SKM-1 treated with dmso at 0.1 percent for 144 hours (cell line): Measurements from ENCODE around the gene LNX1.

Source experiments
- DNase-seq: peaks from one replicate; lab custom pipeline; 2025; ENCODE audit not compliant: unreplicated experiment; lab: John Stamatoyannopoulos, UW

The LNX1 gene

GRCh38 chr4:53573696-53574095 is 17.6 kb downstream of the LNX1 start:
- no peak for DNase-seq

- DNase-seq, result no peak
These were observed 18.7 kb downstream of the LNX1 start for GRCh38 chr4:53572600-53572994.

GRCh38 chr4:53571936-53572599 is 19.2 kb downstream of the LNX1 start:
- no peak for DNase-seq

GRCh38 chr4:53563824-53564223 is 27.5 kb downstream of the LNX1 start:
- no peak for DNase-seq

GRCh38 chr4:53562409-53562808 is 28.9 kb downstream of the LNX1 start:
- DNase-seq, result no peak

GRCh38 chr4:53559021-53559620 is 32.2 kb downstream of the LNX1 start:
- DNase-seq, result no peak

- DNase-seq, result peak; percentile 1
These were observed 33.1 kb downstream of the LNX1 start for GRCh38 chr4:53558065-53558801.

- DNase-seq, result no peak
These were observed 33.6 kb downstream of the LNX1 start for GRCh38 chr4:53557669-53558064.

GRCh38 chr4:53556651-53557050 is 34.6 kb downstream of the LNX1 start:
- DNase-seq, result no peak

GRCh38 chr4:53553486-53554210 is 37.6 kb downstream of the LNX1 start:
- no peak for DNase-seq

- DNase-seq, result no peak
These were observed 38.6 kb downstream of the LNX1 start for GRCh38 chr4:53552711-53553110.

- DNase-seq, result no peak
These were observed 39.3 kb downstream of the LNX1 start for GRCh38 chr4:53551958-53552357.

GRCh38 chr4:53551281-53551864 is 39.9 kb downstream of the LNX1 start:
- no peak for DNase-seq

- no peak for DNase-seq
These were observed 42.6 kb downstream of the LNX1 start for GRCh38 chr4:53548662-53549061.

GRCh38 chr4:53547983-53548382 is 43.3 kb downstream of the LNX1 start:
- no peak for DNase-seq

- DNase-seq, result no peak
These were observed 45.2 kb downstream of the LNX1 start for GRCh38 chr4:53545942-53546581.

- no peak for DNase-seq
These were observed 46.0 kb downstream of the LNX1 start for GRCh38 chr4:53545273-53545672.

GRCh38 chr4:53543561-53543960 is 47.7 kb downstream of the LNX1 start:
- no peak for DNase-seq

GRCh38 chr4:53541577-53542206 is 49.6 kb downstream of the LNX1 start:
- DNase-seq, result no peak

GRCh38 chr4:53538756-53539155 is 52.5 kb downstream of the LNX1 start:
- DNase-seq, result no peak
